Endodermal cell (in vitro differentiated cells): ENCODE measurements around the gene ADNP. TPM values are rescaled to one million over a fixed set of nuclear protein-coding genes. Genes with fewer than 3 reads are reported as not detected.

ENCODE experiments used
- DNase-seq: peaks from one replicate; pipeline ENCODE4 v3.0.0-alpha.2; 2017
- H3K27ac ChIP-seq: 2 replicates; pipeline ENCODE4 v1.5.1; 2013; ENCODE audit warnings: mild to moderate bottlenecking, low read depth, low read length, moderate library complexity
- H3K27me3 ChIP-seq: 2 replicates; pipeline ENCODE4 v1.6.1; 2013; ENCODE audit warnings: mild to moderate bottlenecking, low read length, moderate library complexity; ENCODE audit not compliant: insufficient read depth, control insufficient read depth, poor library complexity, severe bottlenecking
- H3K36me3 ChIP-seq: 2 replicates; pipeline ENCODE4 v1.7.0; 2013; ENCODE audit warnings: mild to moderate bottlenecking, low read length, moderate library complexity; ENCODE audit not compliant: control insufficient read depth, insufficient read depth
- H3K4me1 ChIP-seq: one replicate; pipeline ENCODE4 v1.7.0; 2013; ENCODE audit warnings: low read length; ENCODE audit not compliant: control insufficient read depth, insufficient read depth
- H3K4me3 ChIP-seq: 2 replicates; pipeline ENCODE4 v1.5.1; 2013; ENCODE audit warnings: mild to moderate bottlenecking, low read length, moderate library complexity
- H3K9ac ChIP-seq: 2 replicates; pipeline ENCODE4 v1.6.1; 2013; ENCODE audit warnings: mild to moderate bottlenecking, low read length, moderate library complexity; ENCODE audit not compliant: poor library complexity, severe bottlenecking; ENCODE audit errors: extremely low read depth
- H3K9me3 ChIP-seq: 2 replicates; pipeline ENCODE4 v1.6.1; 2013; ENCODE audit warnings: mild to moderate bottlenecking, low read length, moderate library complexity; ENCODE audit not compliant: control insufficient read depth
- H3K27ac Mint-ChIP-seq: 2 replicates; pipeline ENCODE4 v1.8.0; 2020; ENCODE audit warnings: mixed read lengths
- H3K27me3 Mint-ChIP-seq: 2 replicates; pipeline ENCODE4 v1.8.0; 2021; ENCODE audit warnings: mild to moderate bottlenecking, mixed read lengths; ENCODE audit not compliant: insufficient read depth
- H3K36me3 Mint-ChIP-seq: 2 replicates; pipeline ENCODE4 v1.8.0; 2020; ENCODE audit warnings: low read depth, mixed read lengths
- H3K4me1 Mint-ChIP-seq: 2 replicates; pipeline ENCODE4 v1.8.0; 2020; ENCODE audit warnings: mixed read lengths
- H3K4me3 Mint-ChIP-seq: 2 replicates; pipeline ENCODE4 v1.8.0; 2020; ENCODE audit warnings: mild to moderate bottlenecking, moderate library complexity, mixed read lengths
- H3K9me3 Mint-ChIP-seq: 2 replicates; pipeline ENCODE4 v1.8.0; 2020; ENCODE audit warnings: mild to moderate bottlenecking, mixed read lengths
- CTCF ChIP-seq: fragments of 200-600 bp; sonication (generic); conservative IDR thresholded peaks from 2 replicates; pipeline ENCODE4 v1.5.0; 2021; ENCODE audit warnings: antibody characterized with exemption, mild to moderate bottlenecking
- WGBS, 2 experiments: methylation state at CpG; one replicate each; pipeline versions ENCODE4 v1.1.5 to v1.1.7; 2013; ENCODE audit warnings: missing lambda C conversion rate in 2 of 2, mixed read lengths in 1 of 2; ENCODE audit not compliant: insufficient coverage in 1 of 2, insufficient read length in 1 of 2; 5-methylcytosine and 5-hydroxymethylcytosine counted together
- total RNA-seq, 2 donors: library from RNA; stranded (reverse); fragmentation: NEBNext Ultra II Directional in 1 of 2; extraction: Animal tissue kit (Norgen Biotek cat#: 25700) in 1 of 2; gene quantifications; 2 replicates in 1 of 2; 3 replicates in 1 of 2; pipeline ENCODE4 v1.2.1, GENCODE V29; 2021

Gene ADNP
- total RNA-seq, 2 donors from 2014 or later: 136 to 152 TPM

GRCh38 chr20:50858525-50858924, 72.7 kb downstream of the ADNP start:
- WGBS, 2 experiments: 92 to 95% methylated on average over 2 to 4 of the region's 5 CpGs
- H3K36me3 ChIP-seq: no peaks in the 10 kb centered on the region
- H3K4me1 ChIP-seq: peaks cover 13% of the 10 kb centered on the region
- H3K27ac Mint-ChIP-seq: no peak overlapping the region
- H3K27me3 ChIP-seq: no peaks in the 10 kb centered on the region
- H3K27ac ChIP-seq: no peak overlapping the region
- H3K27me3 Mint-ChIP-seq: no peaks in the 10 kb centered on the region
- no peak overlapping the region for H3K4me3 ChIP-seq
- H3K4me1 Mint-ChIP-seq: peaks cover 9% of the 10 kb centered on the region
- no peak overlapping the region for H3K9ac ChIP-seq
- H3K36me3 Mint-ChIP-seq: no peaks in the 10 kb centered on the region
- H3K9me3 Mint-ChIP-seq: no peaks in the 10 kb centered on the region
- no peaks in the 10 kb centered on the region for H3K9me3 ChIP-seq
- TF ChIP-seq CTCF: no peak
- no peak overlapping the region for H3K4me3 Mint-ChIP-seq
- no peak for DNase-seq

GRCh38 chr20:50857348-50857747, 73.9 kb downstream of the ADNP start:
- no peak overlapping the region for H3K4me3 ChIP-seq
- H3K27ac Mint-ChIP-seq: no peak overlapping the region
- peaks cover 13% of the 10 kb centered on the region for H3K4me1 ChIP-seq
- H3K27me3 ChIP-seq: no peaks in the 10 kb centered on the region
- no peak for DNase-seq
- H3K9me3 ChIP-seq: no peaks in the 10 kb centered on the region
- no peaks in the 10 kb centered on the region for H3K27me3 Mint-ChIP-seq
- no peak for TF ChIP-seq CTCF
- H3K9me3 Mint-ChIP-seq: no peaks in the 10 kb centered on the region
- no peak overlapping the region for H3K9ac ChIP-seq
- no peaks in the 10 kb centered on the region for H3K36me3 Mint-ChIP-seq
- H3K4me3 Mint-ChIP-seq: no peak overlapping the region
- no peaks in the 10 kb centered on the region for H3K36me3 ChIP-seq
- H3K27ac ChIP-seq: no peak overlapping the region
- peaks cover 9% of the 10 kb centered on the region for H3K4me1 Mint-ChIP-seq
- 91 to 95% methylated on average over 4 to 6 of the region's 7 CpGs for WGBS, 2 experiments

- H3K36me3 Mint-ChIP-seq: no peaks in the 10 kb centered on the region
- Histone ChIP-seq H3K27me3 (no peaks in the 10 kb centered on the region), H3K4me3 (peak overlapping the region; percentile 3), H3K36me3 (no peaks in the 10 kb centered on the region), H3K9me3 (no peaks in the 10 kb centered on the region), H3K27ac (no peak overlapping the region), H3K9ac (no peak overlapping the region), H3K4me1 (peaks cover 13% of the 10 kb centered on the region)
- H3K4me3 Mint-ChIP-seq: no peak overlapping the region
- no peak for TF ChIP-seq CTCF
- 90 to 92% methylated on average over 3 to 5 of the region's 5 CpGs for WGBS, 2 experiments
- peak overlapping the region; percentile 84 for H3K27ac Mint-ChIP-seq
- no peaks in the 10 kb centered on the region for H3K27me3 Mint-ChIP-seq
- H3K9me3 Mint-ChIP-seq: no peaks in the 10 kb centered on the region
- H3K4me1 Mint-ChIP-seq: peaks cover 13% of the 10 kb centered on the region
- no peak for DNase-seq
Observed at GRCh38 chr20:50856475-50857041, 74.7 kb downstream of the ADNP start.
